Daoy (cell line): Measurements from ENCODE around the gene PTPRN2. TPM values are rescaled to one million over a fixed set of nuclear protein-coding genes. Genes with fewer than 3 reads are reported as not detected.

Source experiments
- DNase-seq: peaks from one replicate; pipeline ENCODE4 v3.0.0-alpha.2; 2015; ENCODE audit warnings: low read depth
- total RNA-seq: library from RNA; depleted of rRNA; stranded (reverse); fragments of >200 nt; shearing (Covaris generic); gene quantifications from 2 replicates; pipeline ENCODE4 v1.2.3, GENCODE V29; 2014

Gene PTPRN2
- total RNA-seq, 1 experiment from 2014 or later = 8.3 TPM

- no peak for DNase-seq
Observed at GRCh38 chr7:157719705-157720655, 867.6 kb downstream of the PTPRN2 start.

- DNase-seq = no peak
Observed at GRCh38 chr7:157719008-157719682, 868.5 kb downstream of the PTPRN2 start.

- no peak for DNase-seq
Observed at GRCh38 chr7:157718303-157719007, 869.2 kb downstream of the PTPRN2 start.

- DNase-seq = no peak
Observed at GRCh38 chr7:157717211-157718174, 870.1 kb downstream of the PTPRN2 start.

GRCh38 chr7:157715938-157716280 is 871.7 kb downstream of the PTPRN2 start:
- DNase-seq = no peak

GRCh38 chr7:157715071-157715937 is 872.3 kb downstream of the PTPRN2 start:
- DNase-seq = no peak

GRCh38 chr7:157714166-157715070 is 873.2 kb downstream of the PTPRN2 start:
- DNase-seq = no peak

GRCh38 chr7:157713591-157713990 is 874.0 kb downstream of the PTPRN2 start:
- DNase-seq = no peak

- DNase-seq = no peak
Observed at GRCh38 chr7:157712666-157713235, 874.9 kb downstream of the PTPRN2 start.

GRCh38 chr7:157711353-157711888 is 876.2 kb downstream of the PTPRN2 start:
- no peak for DNase-seq

GRCh38 chr7:157710396-157710795 is 877.2 kb downstream of the PTPRN2 start:
- DNase-seq = no peak

GRCh38 chr7:157709531-157710251 is 877.9 kb downstream of the PTPRN2 start:
- DNase-seq = no peak

GRCh38 chr7:157708919-157709295 is 878.7 kb downstream of the PTPRN2 start:
- DNase-seq = no peak

- DNase-seq = no peak
Observed at GRCh38 chr7:157707983-157708918, 879.4 kb downstream of the PTPRN2 start.

GRCh38 chr7:157704365-157704764 is 883.3 kb downstream of the PTPRN2 start:
- DNase-seq = no peak

- no peak for DNase-seq
Observed at GRCh38 chr7:157703534-157704195, 884.0 kb downstream of the PTPRN2 start.
